ENCODE results near the gene ZCCHC13.

The ZCCHC13 gene

GRCh38 chrX:74344280-74344622 lies 40.3 kb downstream of the ZCCHC13 start (continued):
- no peak for TF ChIP-seq POU6F1 (CRISPR knock-in tag; IDR thresholded peaks at IDR 0.05; ENCODE audit: borderline replicate concordance, low read depth)
- no peak for TF ChIP-seq OSR1 (CRISPR knock-in tag; IDR thresholded peaks at IDR 0.05)
- no peak for TF ChIP-seq ESRRG (CRISPR knock-in tag; IDR thresholded peaks at IDR 0.05)
- no peak for TF ChIP-seq TCF4 (CRISPR knock-in tag; IDR thresholded peaks at IDR 0.05; ENCODE audit: borderline replicate concordance)
- TF ChIP-seq ZNF565 (CRISPR knock-in tag; conservative IDR thresholded peaks at IDR 0.05; ENCODE audit: low read depth), result no peak
- TF ChIP-seq ZFP3 (CRISPR knock-in tag; IDR thresholded peaks at IDR 0.05), result no peak
- no peak for TF ChIP-seq CSRNP3 (CRISPR knock-in tag; IDR thresholded peaks at IDR 0.05)
- TF ChIP-seq ZNF8 (CRISPR knock-in tag; IDR thresholded peaks at IDR 0.05), result no peak
- no peak for TF ChIP-seq ZC3H10 (CRISPR knock-in tag; IDR thresholded peaks at IDR 0.05)
- TF ChIP-seq ISL1 (CRISPR knock-in tag; IDR thresholded peaks at IDR 0.05), result no peak

GRCh38 chrX:74346088-74346487 lies 42.1 kb downstream of the ZCCHC13 start:
- TF ChIP-seq CSRNP3 (CRISPR knock-in tag; IDR thresholded peaks at IDR 0.05) (no peak), ZNF8 (CRISPR knock-in tag; IDR thresholded peaks at IDR 0.05) (no peak)
- ATAC-seq, result no peak

GRCh38 chrX:74349387-74349786 lies 45.4 kb downstream of the ZCCHC13 start:
- TF ChIP-seq ZNF70 (CRISPR knock-in tag; IDR thresholded peaks at IDR 0.05) (no peak), PATZ1 (CRISPR knock-in tag; IDR thresholded peaks at IDR 0.05; ENCODE audit: borderline replicate concordance) (no peak), ZC3H10 (CRISPR knock-in tag; IDR thresholded peaks at IDR 0.05) (no peak), ZFP3 (CRISPR knock-in tag; IDR thresholded peaks at IDR 0.05) (no peak), CSRNP3 (CRISPR knock-in tag; IDR thresholded peaks at IDR 0.05) (no peak), CSDC2 (CRISPR knock-in tag; IDR thresholded peaks at IDR 0.05) (no peak), CREB5 (CRISPR knock-in tag; IDR thresholded peaks at IDR 0.05; ENCODE audit: low read depth) (no peak), RARB (CRISPR knock-in tag; IDR thresholded peaks at IDR 0.05) (no peak), OSR1 (CRISPR knock-in tag; IDR thresholded peaks at IDR 0.05) (no peak), SNAI2 (CRISPR knock-in tag; IDR thresholded peaks at IDR 0.05) (no peak)
- ATAC-seq, result peak; percentile 74

GRCh38 chrX:74351760-74352159 lies 47.8 kb downstream of the ZCCHC13 start:
- no peak for ATAC-seq
- no peak for TF ChIP-seq ESRRG (CRISPR knock-in tag; IDR thresholded peaks at IDR 0.05)
- no peak for TF ChIP-seq PATZ1 (CRISPR knock-in tag; IDR thresholded peaks at IDR 0.05; ENCODE audit: borderline replicate concordance)
- TF ChIP-seq RARB (CRISPR knock-in tag; IDR thresholded peaks at IDR 0.05), result no peak
- TF ChIP-seq ZNF565 (CRISPR knock-in tag; conservative IDR thresholded peaks at IDR 0.05; ENCODE audit: low read depth), result no peak
- no peak for TF ChIP-seq ARNTL (CRISPR knock-in tag; IDR thresholded peaks at IDR 0.05; ENCODE audit: borderline replicate concordance, low read depth)
- no peak for TF ChIP-seq BACH2 (CRISPR knock-in tag; IDR thresholded peaks at IDR 0.05; ENCODE audit: borderline replicate concordance)
- no peak for TF ChIP-seq GLIS3 (CRISPR knock-in tag; IDR thresholded peaks at IDR 0.05)
- no peak for TF ChIP-seq CSRNP3 (CRISPR knock-in tag; IDR thresholded peaks at IDR 0.05)
- TF ChIP-seq TCF4 (CRISPR knock-in tag; IDR thresholded peaks at IDR 0.05; ENCODE audit: borderline replicate concordance), result no peak
- TF ChIP-seq CSDC2 (CRISPR knock-in tag; IDR thresholded peaks at IDR 0.05), result no peak
- no peak for TF ChIP-seq OSR1 (CRISPR knock-in tag; IDR thresholded peaks at IDR 0.05)
- no peak for TF ChIP-seq ZC3H10 (CRISPR knock-in tag; IDR thresholded peaks at IDR 0.05)

Data from SK-N-SH treated with all-trans-retinoic acid at 6 μM for 48 hours (cell line).